Stimulated activated CD4-positive, alpha-beta T cell treated with anti-CD3 and anti-CD28 coated beads, TNF-alpha, amount 100 ng/mL, for 1 hour (primary cell): ENCODE data around the gene UTP18.
"Not testable (repeated sequence)": the region's sequence is repeated elsewhere in the genome, so short reads cannot be mapped to it uniquely, and the experiment has no call there.

Experiments
- DNase-seq, 3 donors: peaks; one replicate each; pipeline ENCODE4 v3.0.0-alpha.2; 2020; ENCODE audit warnings: low read depth in 3 of 3, low spot score in 1 of 3

UTP18 gene

GRCh38 chr17:51330861-51331503 is 70.6 kb downstream of the UTP18 start:
- DNase-seq: not testable (repeated sequence)

- no peak for DNase-seq
Observed at GRCh38 chr17:51335006-51335590, 74.8 kb downstream of the UTP18 start.

- DNase-seq: no peak
Observed at GRCh38 chr17:51335883-51336822, 75.8 kb downstream of the UTP18 start.

GRCh38 chr17:51341457-51341856 is 81.1 kb downstream of the UTP18 start:
- no peak for DNase-seq

GRCh38 chr17:51342257-51342656 is 81.9 kb downstream of the UTP18 start:
- DNase-seq: no peak

GRCh38 chr17:51344532-51344931 is 84.2 kb downstream of the UTP18 start:
- no peak for DNase-seq

- no peak for DNase-seq
Observed at GRCh38 chr17:51346218-51346982, 86.1 kb downstream of the UTP18 start.
